CD4-positive, alpha-beta memory T cell (primary cell): ENCODE measurements around the gene MEF2D. TPM values are rescaled to one million over a fixed set of nuclear protein-coding genes. Genes with fewer than 3 reads are reported as not detected.

Experiments used
- CTCF ChIA-PET: fragments of 350-600 bp; sonication (Branson Sonifier 250); formaldehyde crosslinking; loops from one replicate; lab custom pipeline; 2021; ENCODE audit warnings: inconsistent platforms; ENCODE audit not compliant: partially characterized antibody; lab: Charles Lee
- POLR2A ChIA-PET: fragments of 350-600 bp; sonication (Branson Sonifier 250); formaldehyde crosslinking; loops from one replicate; lab custom pipeline; 2021; ENCODE audit not compliant: partially characterized antibody; lab: Charles Lee
- DNase-seq, 5 donors: peaks; one replicate each; pipeline versions ENCODE4 v3.0.0 to v3.0.0-alpha.2; 2020 to 2022; ENCODE audit warnings: mixed read lengths in 1 of 5
- H3K27ac ChIP-seq: one replicate; pipeline ENCODE4 v1.7.0; 2013; ENCODE audit warnings: low read depth, low read length
- H3K27me3 ChIP-seq: 2 replicates; pipeline ENCODE4 v1.7.0; 2013; ENCODE audit warnings: mild to moderate bottlenecking, low read length, moderate library complexity; ENCODE audit not compliant: insufficient read depth
- H3K36me3 ChIP-seq: 2 replicates; pipeline ENCODE4 v1.7.0; 2013; ENCODE audit warnings: mild to moderate bottlenecking, low read length, moderate library complexity; ENCODE audit not compliant: insufficient read depth
- H3K4me1 ChIP-seq: 2 replicates; pipeline ENCODE4 v1.7.0; 2013; ENCODE audit warnings: mild to moderate bottlenecking, low read length, moderate library complexity; ENCODE audit not compliant: insufficient read depth
- H3K4me3 ChIP-seq, 2 donors: one replicate each; pipeline ENCODE4 v1.7.0; 2013; ENCODE audit warnings: low read length in 2 of 2, mild to moderate bottlenecking in 1 of 2
- H3K9me3 ChIP-seq, 2 donors: one replicate each; pipeline ENCODE4 v1.7.0; 2013; ENCODE audit warnings: low read length in 2 of 2, control low read depth in 1 of 2; ENCODE audit not compliant: control insufficient read depth in 1 of 2
- H3K27ac Mint-ChIP-seq, 7 donors: one replicate each; pipeline ENCODE4 v1.8.0; 2020 to 2021; ENCODE audit warnings: mixed read lengths in 7 of 7, mild to moderate bottlenecking in 6 of 7, inconsistent platforms in 3 of 7, moderate library complexity in 3 of 7
- H3K27me3 Mint-ChIP-seq, 2 donors: one replicate each; pipeline ENCODE4 v1.8.0; 2020 to 2021; ENCODE audit warnings: mixed read lengths in 2 of 2
- H3K36me3 Mint-ChIP-seq, 2 donors: one replicate each; pipeline ENCODE4 v1.8.0; 2020 to 2021; ENCODE audit warnings: mixed read lengths in 2 of 2, inconsistent platforms in 1 of 2, mild to moderate bottlenecking in 1 of 2
- H3K4me1 Mint-ChIP-seq, 4 donors: one replicate each; pipeline ENCODE4 v1.8.0; 2020 to 2021; ENCODE audit warnings: mixed read lengths in 4 of 4, mild to moderate bottlenecking in 1 of 4
- H3K4me3 Mint-ChIP-seq, 8 donors: one replicate each; pipeline ENCODE4 v1.8.0; 2020 to 2021; ENCODE audit warnings: mixed read lengths in 8 of 8, mild to moderate bottlenecking in 7 of 8, moderate library complexity in 6 of 8, inconsistent platforms in 3 of 8
- H3K9me3 Mint-ChIP-seq, 8 donors: one replicate each; pipeline ENCODE4 v1.8.0; 2020 to 2021; ENCODE audit warnings: mixed read lengths in 8 of 8, mild to moderate bottlenecking in 5 of 8, inconsistent platforms in 3 of 8, moderate library complexity in 1 of 8
- intact Hi-C: fragments of 100-400 bp; cut with micrococcal nuclease; formaldehyde crosslinking; loops from one replicate; pipeline ENCODE4 v1.15.1; 2023
- polyA plus RNA-seq, 2 donors: library from polyadenylated mRNA; unstranded; fragments of 300-500 nt; fragmentation: Illumina TruSeq; gene quantifications; one replicate each; pipeline ENCODE4 v1.2.3, GENCODE V29; 2021
- total RNA-seq, 2 experiments: library from RNA; stranded (reverse); gene quantifications; one replicate each; pipeline ENCODE4 v1.2.3, GENCODE V29; 2021

MEF2D gene
- total and polyA plus RNA-seq, 4 experiments from 2014 or later: 4.2 to 69.6 (median 39.4) TPM

DNA sequence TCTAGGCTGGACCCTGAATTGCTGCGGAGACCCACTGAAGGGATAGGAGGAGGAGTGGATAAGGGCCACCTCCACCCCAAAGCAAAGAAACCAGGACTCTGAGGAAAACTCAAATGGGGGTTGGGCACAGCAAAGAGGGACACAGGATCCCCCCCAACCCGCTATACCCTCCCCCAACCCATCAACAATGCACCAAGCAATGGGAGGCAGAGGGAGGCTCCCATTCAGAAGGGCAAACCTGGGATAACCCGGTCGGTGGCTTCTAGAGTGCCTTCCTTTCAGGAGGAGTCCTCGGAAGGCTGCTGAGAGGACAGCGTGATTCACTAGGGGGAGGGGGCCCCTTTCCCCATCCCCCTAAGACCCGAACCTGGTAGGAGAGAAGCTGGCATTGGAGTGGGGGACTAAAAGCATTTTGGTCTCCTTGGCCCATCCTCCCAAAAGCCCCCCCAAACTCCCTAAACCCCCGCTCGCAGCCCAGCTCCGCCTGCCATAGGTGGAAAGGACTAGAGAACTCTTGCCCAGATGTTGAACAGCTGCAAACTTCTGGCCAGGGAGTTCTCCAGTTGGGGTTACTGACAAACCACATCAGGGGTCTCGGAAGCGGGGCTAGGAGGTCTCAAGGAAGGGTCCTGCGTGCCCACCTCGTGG, 1.3 kb downstream of the MEF2D start:
- intact Hi-C loops: no loop called here
- Mint-ChIP-seq H3K27me3 (no peaks in the 10 kb centered on the region), H3K27ac (peak overlapping the region; percentile 84 to 96 (median 91)), H3K9me3 (no peaks in the 10 kb centered on the region), H3K36me3 (peaks cover 4 to 39% of the 10 kb centered on the region in 2 donors), H3K4me3 (peak overlapping the region; percentile 90 to 96 (median 92)), H3K4me1 (peaks cover 59 to 83% (median 72%) of the 10 kb centered on the region in 4 donors)
- H3K36me3 ChIP-seq: peaks cover 8% of the 10 kb centered on the region
- no peak for DNase-seq
- peak overlapping the region; percentile 94 for H3K27ac ChIP-seq
- POLR2A ChIA-PET: interaction anchor here (0.8 to 14.1 kb wide), 7 partner anchors 11 to 100 kb away, joined by 3 to 376 read pairs (median 5); partner anchors contain the start of gene NAXE
- peaks cover 83% of the 10 kb centered on the region for H3K4me1 ChIP-seq
- H3K9me3 ChIP-seq: no peaks in the 10 kb centered on the region
- CTCF ChIA-PET: interaction anchor here (0.7 to 11.5 kb wide), 5 partner anchors 8 to 110 kb away, joined by 3 to 257 read pairs (median 3); partner anchors contain the start of gene NAXE
- peak overlapping the region; percentile 76 to 85 for H3K4me3 ChIP-seq
- H3K27me3 ChIP-seq: no peaks in the 10 kb centered on the region

DNA sequence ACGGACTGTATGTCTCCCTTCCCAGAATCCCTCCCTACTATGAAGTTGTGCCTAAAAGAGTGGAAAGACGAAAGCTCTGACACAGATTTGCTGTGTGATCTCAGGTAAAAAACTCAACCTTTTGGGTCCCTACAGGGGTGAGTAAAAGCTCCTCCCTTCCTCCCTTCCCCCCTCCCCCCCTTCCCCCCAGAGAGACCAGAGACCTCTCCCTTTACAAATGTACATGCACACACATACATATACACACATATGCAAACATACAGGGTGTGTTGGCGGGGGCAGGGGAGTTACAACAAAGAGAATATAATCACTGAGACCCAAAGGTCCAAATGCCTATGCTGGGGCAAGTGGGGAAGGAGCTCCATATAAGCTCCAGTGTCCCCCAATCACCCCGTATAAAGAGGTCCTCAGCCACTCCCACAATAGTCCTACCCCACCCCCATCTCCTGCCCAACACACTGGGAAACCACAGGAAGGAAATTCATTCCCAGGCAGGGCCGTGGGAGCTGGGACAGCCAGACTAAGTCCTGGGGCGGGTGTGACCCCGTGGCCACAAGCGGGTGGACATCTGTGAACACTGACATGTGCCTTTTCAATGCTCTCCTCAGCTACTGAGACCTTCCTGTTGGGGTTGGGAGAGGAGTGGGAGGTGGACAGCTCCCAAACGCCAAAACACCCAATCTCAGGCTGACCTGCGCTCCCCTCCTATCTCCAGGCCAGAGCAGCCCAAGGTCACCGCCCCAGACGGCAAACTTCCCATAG, 2.0 kb downstream of the MEF2D start:
- peak overlapping the region; percentile 76 to 85 for H3K4me3 ChIP-seq
- Mint-ChIP-seq H3K36me3 (peaks cover 4 to 38% of the 10 kb centered on the region in 2 donors), H3K27ac (peak overlapping the region; percentile 87 to 96 (median 92)), H3K9me3 (no peaks in the 10 kb centered on the region), H3K27me3 (no peaks in the 10 kb centered on the region), H3K4me3 (peak overlapping the region; percentile 90 to 96 (median 92)), H3K4me1 (peaks cover 59 to 83% (median 73%) of the 10 kb centered on the region in 4 donors)
- intact Hi-C loops: no loop called here
- ChIA-PET CTCF (interaction anchor here (1.3 to 11.5 kb wide), 4 partner anchors 9 to 45 kb away, joined by 3 to 257 read pairs (median 4); no protein-coding TSS in a partner anchor), POLR2A (interaction anchor here (1.0 to 14.1 kb wide), 6 partner anchors 10 to 93 kb away, joined by 3 to 376 read pairs (median 4); partner anchors contain the start of gene NAXE)
- DNase-seq: no peak
- H3K36me3 ChIP-seq: peaks cover 8% of the 10 kb centered on the region
- H3K4me1 ChIP-seq: peaks cover 83% of the 10 kb centered on the region
- H3K27ac ChIP-seq: peak overlapping the region; percentile 94
- H3K27me3 ChIP-seq: no peaks in the 10 kb centered on the region
- H3K9me3 ChIP-seq: no peaks in the 10 kb centered on the region

DNA sequence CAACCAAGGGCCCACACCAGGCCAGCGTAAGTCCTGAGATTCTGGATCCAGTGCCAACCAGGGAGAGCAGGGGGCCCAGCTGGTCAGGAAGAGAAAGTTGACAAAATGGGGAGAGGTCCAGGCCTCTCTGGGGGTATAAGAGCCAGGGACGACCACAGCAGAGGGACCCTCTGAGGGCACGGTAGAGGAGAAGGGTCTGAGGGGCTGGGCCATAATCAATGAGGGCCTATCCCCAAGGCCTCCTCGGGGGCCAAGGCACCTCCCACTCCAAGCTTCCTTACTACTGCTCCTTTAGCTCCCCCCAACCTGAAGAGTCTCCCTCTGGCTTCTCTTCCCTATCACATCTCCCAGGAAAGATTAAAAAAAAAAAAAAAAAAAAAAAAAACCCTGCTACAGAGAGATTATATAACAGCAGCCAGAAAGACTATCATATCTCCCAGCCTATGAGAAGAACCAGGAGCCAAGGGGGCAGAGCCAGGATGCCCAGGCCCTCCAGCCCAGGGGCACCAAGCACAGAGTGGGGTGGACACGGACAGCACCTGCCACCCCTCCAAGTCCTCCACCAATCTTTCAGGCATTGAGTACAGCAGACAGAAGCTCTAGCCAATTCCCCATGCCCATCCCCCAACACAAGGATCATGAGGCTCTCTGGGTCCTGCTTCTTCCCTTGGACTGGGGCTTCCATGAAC, 2.7 kb downstream of the MEF2D start:
- Mint-ChIP-seq H3K4me3 (peak overlapping the region; percentile 90 to 96 (median 92)), H3K9me3 (no peaks in the 10 kb centered on the region), H3K4me1 (peaks cover 56 to 83% (median 71%) of the 10 kb centered on the region in 4 donors), H3K36me3 (peaks cover 4 to 39% of the 10 kb centered on the region in 2 donors), H3K27ac (peak overlapping the region; percentile 76 to 96 (median 91)), H3K27me3 (no peaks in the 10 kb centered on the region)
- Histone ChIP-seq H3K4me3 (no peak overlapping the region), H3K36me3 (peaks cover 8% of the 10 kb centered on the region), H3K27ac (no peak overlapping the region), H3K4me1 (peaks cover 83% of the 10 kb centered on the region), H3K9me3 (no peaks in the 10 kb centered on the region), H3K27me3 (no peaks in the 10 kb centered on the region)
- CTCF ChIA-PET: interaction anchor here (0.7 to 11.5 kb wide), 3 partner anchors 12 to 304 kb away, joined by 3 to 257 read pairs (median 4); no protein-coding TSS in a partner anchor
- POLR2A ChIA-PET: interaction anchor here (1.1 to 14.1 kb wide), 4 partner anchors 11 to 40 kb away, joined by 3 to 376 read pairs (median 48); no protein-coding TSS in a partner anchor
- intact Hi-C loops: no loop called here
- no peak for DNase-seq

DNA sequence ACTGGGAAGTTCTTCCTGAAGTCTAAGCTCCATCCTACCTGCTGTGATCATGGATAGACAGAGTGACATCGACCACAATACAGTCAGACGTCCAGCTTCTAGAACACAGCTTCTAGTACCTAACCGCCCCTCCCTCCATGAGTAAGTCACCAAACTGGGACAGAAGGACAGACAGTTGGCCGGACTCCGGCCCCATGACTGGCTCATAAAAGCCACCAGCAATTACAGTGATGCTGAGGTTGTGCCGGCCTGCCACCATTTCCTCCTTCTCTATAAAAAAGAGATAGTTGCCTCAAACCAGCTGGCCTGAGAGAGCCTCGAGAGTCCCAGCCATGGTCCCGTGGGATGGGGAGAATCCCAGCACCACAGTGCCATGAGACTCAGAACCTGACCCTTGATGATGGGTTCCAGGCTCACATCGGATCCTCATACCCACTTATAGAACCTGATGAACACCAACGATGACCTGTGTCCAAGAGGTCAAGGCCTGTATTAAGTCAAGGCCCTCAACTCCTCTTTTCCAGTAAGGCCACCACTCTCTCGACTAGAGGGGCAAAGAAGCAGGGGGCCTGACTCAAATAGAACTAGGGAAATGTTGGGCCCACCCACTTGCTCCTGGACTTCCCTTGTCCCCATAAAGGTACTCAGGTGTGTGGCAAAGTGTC, 3.4 kb downstream of the MEF2D start:
- POLR2A ChIA-PET: interaction anchor here (14.1 kb wide), 1 partner anchor 10 kb away, joined by 376 read pairs; no protein-coding TSS in a partner anchor

DNA sequence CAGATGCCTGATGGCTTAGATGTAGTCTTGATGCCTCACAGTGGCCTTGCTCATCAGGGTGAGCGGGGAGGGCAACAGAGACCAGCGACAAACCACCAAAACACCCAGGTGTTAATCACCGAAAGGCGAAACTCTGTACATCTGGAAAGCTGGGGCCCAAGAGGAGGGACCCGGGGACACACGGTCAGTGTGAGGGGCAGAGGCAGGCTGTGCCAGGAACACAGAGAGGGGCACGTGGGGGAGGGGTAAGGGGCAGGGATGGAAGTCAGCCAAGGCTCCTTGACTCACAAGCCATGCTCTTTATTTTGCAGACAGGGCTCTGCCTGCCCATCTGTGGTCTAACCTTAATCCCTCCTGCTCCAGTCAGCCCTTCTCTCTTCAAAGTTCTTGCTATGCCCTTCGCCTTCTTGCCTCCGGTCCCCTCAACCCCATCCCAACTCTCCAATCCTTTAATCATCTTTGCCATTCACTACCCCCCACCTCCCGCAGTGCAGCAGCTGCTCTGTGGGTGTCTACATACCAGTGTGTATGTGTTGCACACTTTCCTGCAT, 4.3 kb downstream of the MEF2D start:
- Histone ChIP-seq H3K27me3 (no peaks in the 10 kb centered on the region), H3K4me1 (peaks cover 83% of the 10 kb centered on the region), H3K36me3 (peaks cover 8% of the 10 kb centered on the region), H3K9me3 (no peaks in the 10 kb centered on the region), H3K4me3 (no peak overlapping the region), H3K27ac (no peak overlapping the region)
- ChIA-PET CTCF (interaction anchor here (0.9 to 11.5 kb wide), 3 partner anchors 10 to 40 kb away, joined by 3 to 257 read pairs (median 3); no protein-coding TSS in a partner anchor), POLR2A (interaction anchor here (2.5 to 14.1 kb wide), 2 partner anchors 9 kb away, joined by 9 to 376 read pairs; no protein-coding TSS in a partner anchor)
- peaks cover 4 to 51% of the 10 kb centered on the region in 2 donors for H3K36me3 Mint-ChIP-seq
- peak overlapping the region; percentile 65 to 96 (median 86) for H3K27ac Mint-ChIP-seq
- intact Hi-C loops: no loop called here
- DNase-seq: no peak
- no peaks in the 10 kb centered on the region for H3K9me3 Mint-ChIP-seq
- peaks cover 62 to 83% (median 74%) of the 10 kb centered on the region in 4 donors for H3K4me1 Mint-ChIP-seq
- H3K27me3 Mint-ChIP-seq: no peaks in the 10 kb centered on the region
- H3K4me3 Mint-ChIP-seq: peak overlapping the region; percentile 33 to 92 (median 68)

More for the DNA sequence above, 3.4 kb downstream of the MEF2D start:
- Mint-ChIP-seq H3K4me3 (peak overlapping the region; percentile 53 to 96 (median 90)), H3K36me3 (peaks cover 4 to 46% of the 10 kb centered on the region in 2 donors), H3K27me3 (no peaks in the 10 kb centered on the region), H3K27ac (peak overlapping the region; percentile 52 to 96 (median 86)), H3K4me1 (peaks cover 57 to 83% (median 71%) of the 10 kb centered on the region in 4 donors), H3K9me3 (no peaks in the 10 kb centered on the region)
- Histone ChIP-seq H3K36me3 (peaks cover 8% of the 10 kb centered on the region), H3K9me3 (no peaks in the 10 kb centered on the region), H3K4me3 (no peak overlapping the region), H3K27me3 (no peaks in the 10 kb centered on the region), H3K27ac (peak overlapping the region; percentile 13), H3K4me1 (peaks cover 83% of the 10 kb centered on the region)
- no peak for DNase-seq
- intact Hi-C loops: no loop called here
- CTCF ChIA-PET: interaction anchor here (0.7 to 11.5 kb wide), 5 partner anchors 11 to 305 kb away, joined by 3 to 257 read pairs (median 3); no protein-coding TSS in a partner anchor
